T-cell (primary cell): ENCODE measurements around the gene NTM. TPM values are rescaled to one million over a fixed set of nuclear protein-coding genes. Genes with fewer than 3 reads are reported as not detected.

Source experiments
- ATAC-seq, 4 experiments: fragments of 200-7000 bp in 3 of 4; fragments of 150-1000 bp in 1 of 4; cut with Tn5 transposase; replicated peaks in 1 of 4; 1 replicate in 3 of 4; 2 replicates in 1 of 4; pipeline ENCODE4 v1.10.0; 2021; ENCODE audit warnings: moderate library complexity in 3 of 4, mild to moderate bottlenecking in 2 of 4, moderate number of reproducible peaks in 1 of 4
- CTCF ChIA-PET, 2 donors: fragments of 300-600 bp; sonication (Branson Sonifier 250); formaldehyde crosslinking; loops; one replicate each; lab custom pipeline; 2022; ENCODE audit warnings: antibody characterized with exemption in 2 of 2; lab: Charles Lee
- POLR2A ChIA-PET, 2 donors: fragments of 300-600 bp; sonication (Branson Sonifier 250); formaldehyde crosslinking; loops; one replicate each; lab custom pipeline; 2022; ENCODE audit warnings: antibody characterized with exemption in 2 of 2; lab: Charles Lee
- DNase-seq, 35 experiments: peaks; one replicate each; pipeline versions ENCODE4 v3.0.0 to v3.0.0-alpha.2; 2013 to 2023
- H3K27ac ChIP-seq: one replicate; pipeline ENCODE4 v1.5.1; 2013; ENCODE audit warnings: low read length
- H3K27me3 ChIP-seq, 2 experiments: replicated peaks in 1 of 2; 1 replicate in 1 of 2; 2 replicates in 1 of 2; pipeline versions ENCODE4 v1.6.1 to v1.7.0; 2013; ENCODE audit warnings: low read length in 1 of 2, mixed read lengths in 1 of 2; ENCODE audit not compliant: control insufficient read depth in 2 of 2, insufficient read depth in 2 of 2; ENCODE audit errors: extremely low read depth in 1 of 2
- H3K36me3 ChIP-seq, 2 donors: 1 replicate in 1 of 2; 2 replicates in 1 of 2; pipeline versions ENCODE4 v1.6.1 to v1.7.0; 2013; ENCODE audit warnings: low read length in 1 of 2; ENCODE audit not compliant: control insufficient read depth in 2 of 2, insufficient read depth in 1 of 2; ENCODE audit errors: extremely low read depth in 1 of 2
- H3K4me1 ChIP-seq, 2 experiments: 1 replicate in 1 of 2; 2 replicates in 1 of 2; pipeline versions ENCODE4 v1.6.1 to v1.7.0; 2013; ENCODE audit warnings: low read length in 2 of 2, mixed read lengths in 1 of 2; ENCODE audit not compliant: insufficient read depth in 2 of 2, control insufficient read depth in 1 of 2; ENCODE audit errors: extremely low read depth in 1 of 2
- H3K4me3 ChIP-seq, 2 donors: 1 replicate in 1 of 2; 2 replicates in 1 of 2; pipeline versions ENCODE4 v1.5.1 to v1.7.0; 2013; ENCODE audit warnings: mild to moderate bottlenecking in 2 of 2, low read length in 1 of 2, moderate library complexity in 1 of 2; ENCODE audit not compliant: control insufficient read depth in 1 of 2; ENCODE audit errors: extremely low read depth in 1 of 2
- H3K9me3 ChIP-seq: 2 replicates; pipeline ENCODE4 v1.7.0; 2013
- H3K27ac Mint-ChIP-seq, 2 donors: one replicate each; pipeline ENCODE4 v1.8.0; 2020 to 2021; ENCODE audit warnings: mild to moderate bottlenecking in 2 of 2, mixed read lengths in 2 of 2
- H3K27me3 Mint-ChIP-seq, 2 donors: one replicate each; pipeline ENCODE4 v1.8.0; 2021 to 2022; ENCODE audit warnings: mixed read lengths in 2 of 2
- H3K36me3 Mint-ChIP-seq: one replicate; pipeline ENCODE4 v1.8.0; 2021; ENCODE audit warnings: mixed read lengths
- H3K4me1 Mint-ChIP-seq, 3 donors: one replicate each; pipeline ENCODE4 v1.8.0; 2020 to 2022; ENCODE audit warnings: mixed read lengths in 3 of 3, mild to moderate bottlenecking in 1 of 3
- H3K4me3 Mint-ChIP-seq, 3 donors: one replicate each; pipeline ENCODE4 v1.8.0; 2020 to 2022; ENCODE audit warnings: mild to moderate bottlenecking in 3 of 3, mixed read lengths in 3 of 3, moderate library complexity in 3 of 3
- H3K9me3 Mint-ChIP-seq, 3 donors: one replicate each; pipeline ENCODE4 v1.8.0; 2020 to 2022; ENCODE audit warnings: mixed read lengths in 3 of 3
- WGBS: methylation state at CpG from one replicate; pipeline ENCODE4 v1.1.5; 2013; ENCODE audit warnings: missing lambda C conversion rate; ENCODE audit not compliant: insufficient coverage; 5-methylcytosine and 5-hydroxymethylcytosine counted together
- total RNA-seq, 35 experiments: library from RNA in 6 of 35; stranded (reverse) in 6 of 35; fragments of 120-200 nt in 1 of 35; gene quantifications; one replicate each; pipeline versions ENCODE4 v1.2.1 to v1.2.4 and lab custom pipeline; 2013 to 2026

Gene NTM
- total RNA-seq, 5 donors from 2014 or later (not counting 1 experiment from before 2014, with no cell fraction given), result not detected

GRCh38 chr11:131832079-131832478 is 461.7 kb downstream of the NTM start:
- Mint-ChIP-seq H3K27me3 (no peaks in the 10 kb centered on the region), H3K4me1 (no peaks in the 10 kb centered on the region), H3K27ac (no peak overlapping the region), H3K36me3 (no peaks in the 10 kb centered on the region), H3K9me3 (no peaks in the 10 kb centered on the region), H3K4me3 (no peak overlapping the region)
- WGBS, result no CpG with 5 or more reads among the region's 4 CpGs
- DNase-seq, result no peak
- CTCF ChIA-PET, result no interaction called here
- Histone ChIP-seq H3K27ac (no peak overlapping the region), H3K27me3 (no peaks in the 10 kb centered on the region), H3K4me1 (no peaks in the 10 kb centered on the region), H3K4me3 (no peak overlapping the region), H3K9me3 (no peaks in the 10 kb centered on the region), H3K36me3 (no peaks in the 10 kb centered on the region)
- POLR2A ChIA-PET, result no interaction called here
- ATAC-seq, result no peak

GRCh38 chr11:131833366-131833765 is 463.0 kb downstream of the NTM start:
- H3K4me1 ChIP-seq, result no peaks in the 10 kb centered on the region
- H3K27me3 ChIP-seq, result no peaks in the 10 kb centered on the region
- H3K36me3 ChIP-seq, result no peaks in the 10 kb centered on the region
- H3K4me3 ChIP-seq, result no peak overlapping the region
- no peak overlapping the region for H3K27ac ChIP-seq
- H3K9me3 ChIP-seq, result no peaks in the 10 kb centered on the region
- Mint-ChIP-seq H3K9me3 (peaks cover 1 to 2% (median 2%) of the 10 kb centered on the region in 3 donors), H3K27me3 (peaks cover 0 to 2% of the 10 kb centered on the region in 2 donors), H3K4me1 (no peaks in the 10 kb centered on the region), H3K4me3 (no peak overlapping the region), H3K27ac (no peak overlapping the region), H3K36me3 (no peaks in the 10 kb centered on the region)
- DNase-seq (no peak), ATAC-seq (no peak)
- CTCF ChIA-PET, result no interaction called here
- WGBS, result 33% methylated on average over 1 of the region's 2 CpGs
- POLR2A ChIA-PET, result no interaction called here

- no peaks in the 10 kb centered on the region for H3K4me1 Mint-ChIP-seq
- no peak overlapping the region for H3K4me3 ChIP-seq
- no peaks in the 10 kb centered on the region for H3K9me3 ChIP-seq
- H3K9me3 Mint-ChIP-seq, result peaks cover 3 to 9% (median 4%) of the 10 kb centered on the region in 3 donors
- WGBS, result 84% methylated on average over 8 of the region's 14 CpGs
- H3K27ac ChIP-seq, result no peak overlapping the region
- ATAC-seq, result no peak
- no peak overlapping the region for H3K27ac Mint-ChIP-seq
- H3K4me1 ChIP-seq, result no peaks in the 10 kb centered on the region
- H3K36me3 ChIP-seq, result no peaks in the 10 kb centered on the region
- no peak overlapping the region for H3K4me3 Mint-ChIP-seq
- H3K27me3 Mint-ChIP-seq, result peaks cover 0 to 3% of the 10 kb centered on the region in 2 donors
- no peak for DNase-seq
- ChIA-PET POLR2A (no interaction called here), CTCF (no interaction called here)
- no peaks in the 10 kb centered on the region for H3K36me3 Mint-ChIP-seq
- H3K27me3 ChIP-seq, result no peaks in the 10 kb centered on the region
These were observed 467.1 kb downstream of the NTM start for GRCh38 chr11:131837562-131837961.

- H3K9me3 ChIP-seq, result no peaks in the 10 kb centered on the region
- Mint-ChIP-seq H3K36me3 (no peaks in the 10 kb centered on the region), H3K4me3 (no peak overlapping the region), H3K27ac (no peak overlapping the region), H3K27me3 (peaks cover 0 to 3% of the 10 kb centered on the region in 2 donors), H3K4me1 (no peaks in the 10 kb centered on the region), H3K9me3 (peaks cover 3 to 9% (median 4%) of the 10 kb centered on the region in 3 donors)
- CTCF ChIA-PET, result no interaction called here
- no peak overlapping the region for H3K4me3 ChIP-seq
- DNase-seq (no peak), ATAC-seq (no peak)
- no peaks in the 10 kb centered on the region for H3K27me3 ChIP-seq
- H3K27ac ChIP-seq, result no peak overlapping the region
- WGBS, result 100% methylated on average over 9 of the region's 12 CpGs
- POLR2A ChIA-PET, result no interaction called here
- no peaks in the 10 kb centered on the region for H3K36me3 ChIP-seq
- H3K4me1 ChIP-seq, result no peaks in the 10 kb centered on the region
These were observed 467.6 kb downstream of the NTM start for GRCh38 chr11:131838016-131838415.

GRCh38 chr11:131839326-131839725 is 468.9 kb downstream of the NTM start:
- Histone ChIP-seq H3K36me3 (no peaks in the 10 kb centered on the region), H3K9me3 (no peaks in the 10 kb centered on the region), H3K4me1 (no peaks in the 10 kb centered on the region), H3K4me3 (no peak overlapping the region), H3K27ac (no peak overlapping the region), H3K27me3 (no peaks in the 10 kb centered on the region)
- WGBS, result 73% methylated on average over 1 of the region's 2 CpGs
- no peak overlapping the region for H3K4me3 Mint-ChIP-seq
- no peak for DNase-seq
- no peaks in the 10 kb centered on the region for H3K36me3 Mint-ChIP-seq
- CTCF ChIA-PET, result no interaction called here
- no peaks in the 10 kb centered on the region for H3K4me1 Mint-ChIP-seq
- POLR2A ChIA-PET, result no interaction called here
- no peak for ATAC-seq
- peaks cover 3 to 9% (median 4%) of the 10 kb centered on the region in 3 donors for H3K9me3 Mint-ChIP-seq
- peaks cover 0 to 3% of the 10 kb centered on the region in 2 donors for H3K27me3 Mint-ChIP-seq
- H3K27ac Mint-ChIP-seq, result no peak overlapping the region

- ChIA-PET CTCF (no interaction called here), POLR2A (no interaction called here)
- Histone ChIP-seq H3K27ac (no peak overlapping the region), H3K36me3 (no peaks in the 10 kb centered on the region), H3K9me3 (no peaks in the 10 kb centered on the region), H3K4me3 (no peak overlapping the region), H3K27me3 (no peaks in the 10 kb centered on the region), H3K4me1 (no peaks in the 10 kb centered on the region)
- Mint-ChIP-seq H3K27ac (no peak overlapping the region), H3K4me1 (no peaks in the 10 kb centered on the region), H3K9me3 (peaks cover 3 to 9% (median 4%) of the 10 kb centered on the region in 3 donors), H3K27me3 (peaks cover 0 to 3% of the 10 kb centered on the region in 2 donors), H3K4me3 (no peak overlapping the region), H3K36me3 (no peaks in the 10 kb centered on the region)
- ATAC-seq (no peak), DNase-seq (no peak)
- 57% methylated on average over 3 of the region's 3 CpGs for WGBS
These were observed 470.1 kb downstream of the NTM start for GRCh38 chr11:131840545-131840944.

- Mint-ChIP-seq H3K27me3 (peaks cover 0 to 3% of the 10 kb centered on the region in 2 donors), H3K4me3 (no peak overlapping the region), H3K27ac (no peak overlapping the region), H3K9me3 (peaks cover 3 to 9% (median 4%) of the 10 kb centered on the region in 3 donors), H3K4me1 (no peaks in the 10 kb centered on the region), H3K36me3 (no peaks in the 10 kb centered on the region)
- ATAC-seq (no peak), DNase-seq (no peak)
- Histone ChIP-seq H3K4me1 (no peaks in the 10 kb centered on the region), H3K4me3 (no peak overlapping the region), H3K27ac (no peak overlapping the region), H3K36me3 (no peaks in the 10 kb centered on the region), H3K27me3 (no peaks in the 10 kb centered on the region), H3K9me3 (no peaks in the 10 kb centered on the region)
- WGBS, result no CpG with 5 or more reads among the region's 1 CpG
- CTCF ChIA-PET, result no interaction called here
- POLR2A ChIA-PET, result no interaction called here
These were observed 470.6 kb downstream of the NTM start for GRCh38 chr11:131841028-131841427.
